HG03460 (cell line): ENCODE results near the gene ST6GALNAC5.
"Not testable (repeated sequence)": the region's sequence is repeated elsewhere in the genome, so short reads cannot be mapped to it uniquely, and the experiment has no call there.

Experiments
- ATAC-seq: cut with Tn5 transposase; IDR thresholded peaks from one replicate; pipeline ENCODE4 v1.9.1; 2021; ENCODE audit not compliant: unreplicated experiment

The ST6GALNAC5 gene

GRCh38 chr1:76933847-76934815 is 66.9 kb downstream of the ST6GALNAC5 start:
- no peak for ATAC-seq

- ATAC-seq = no peak
Measured at GRCh38 chr1:76938304-76938703, 71.0 kb downstream of the ST6GALNAC5 start.

- no peak for ATAC-seq
Measured at GRCh38 chr1:76939050-76939816, 72.0 kb downstream of the ST6GALNAC5 start.

GRCh38 chr1:76939817-76940216 is 72.5 kb downstream of the ST6GALNAC5 start:
- no peak for ATAC-seq

- no peak for ATAC-seq
Measured at GRCh38 chr1:76940571-76941335, 73.5 kb downstream of the ST6GALNAC5 start.

GRCh38 chr1:76942549-76942948 is 75.3 kb downstream of the ST6GALNAC5 start:
- ATAC-seq = no peak

GRCh38 chr1:76944942-76945341 is 77.7 kb downstream of the ST6GALNAC5 start:
- no peak for ATAC-seq

- ATAC-seq = no peak
Measured at GRCh38 chr1:76948846-76949245, 81.6 kb downstream of the ST6GALNAC5 start.

GRCh38 chr1:76949503-76949902 is 82.2 kb downstream of the ST6GALNAC5 start:
- no peak for ATAC-seq

GRCh38 chr1:76950306-76950705 is 83.0 kb downstream of the ST6GALNAC5 start:
- no peak for ATAC-seq

- no peak for ATAC-seq
Measured at GRCh38 chr1:76951153-76951552, 83.9 kb downstream of the ST6GALNAC5 start.

- ATAC-seq = no peak
Measured at GRCh38 chr1:76955652-76956051, 88.4 kb downstream of the ST6GALNAC5 start.

GRCh38 chr1:76957961-76958360 is 90.7 kb downstream of the ST6GALNAC5 start:
- no peak for ATAC-seq

- ATAC-seq = no peak
Measured at GRCh38 chr1:76958828-76959227, 91.5 kb downstream of the ST6GALNAC5 start.

GRCh38 chr1:76959556-76959955 is 92.3 kb downstream of the ST6GALNAC5 start:
- no peak for ATAC-seq

- no peak for ATAC-seq
Measured at GRCh38 chr1:76961181-76961819, 94.0 kb downstream of the ST6GALNAC5 start.

- ATAC-seq = no peak
Measured at GRCh38 chr1:76961820-76962207, 94.5 kb downstream of the ST6GALNAC5 start.

- ATAC-seq = not testable (repeated sequence)
Measured at GRCh38 chr1:76981267-76981666, 114.0 kb downstream of the ST6GALNAC5 start.

GRCh38 chr1:76989976-76990375 is 122.7 kb downstream of the ST6GALNAC5 start:
- no peak for ATAC-seq

- no peak for ATAC-seq
Measured at GRCh38 chr1:76993036-76993435, 125.8 kb downstream of the ST6GALNAC5 start.
